ENCODE measurements around the gene MPHOSPH9. TPM values are rescaled to one million over a fixed set of nuclear protein-coding genes. Genes with fewer than 3 reads are reported as not detected.

The MPHOSPH9 gene
- total RNA-seq, 4 donors from 2014 or later = 14.2 to 25.3 (median 15.1) TPM

GRCh38 chr12:123143736-123144461 is 89.0 kb downstream of the MPHOSPH9 start:
- Histone ChIP-seq H3K9me3 (no peaks in the 10 kb centered on the region), H3K27me3 (no peaks in the 10 kb centered on the region), H3K4me3 (no peak overlapping the region), H3K4me1 (peaks cover 50 to 83% (median 65%) of the 10 kb centered on the region in 4 donors), H3K27ac (replicated peaks in 1 of 4) (peak overlapping the region; percentile 79 to 91 (median 88)), H3K36me3 (no peaks in the 10 kb centered on the region)
- no peak for DNase-seq (ENCODE audit: extremely low spot score)
- no peak for TF ChIP-seq EP300 (IDR thresholded peaks at IDR 0.05)
- no peak for TF ChIP-seq POLR2AphosphoS5 (IDR thresholded peaks at IDR 0.05)
- no peak for TF ChIP-seq CTCF (IDR thresholded peaks at IDR 0.05)
- no peak for TF ChIP-seq POLR2A (IDR thresholded peaks at IDR 0.05; ENCODE audit: low read depth)
- WGBS = 88% methylated on average over 4 of the region's 4 CpGs
- intact Hi-C loops (cut with DNase I) = no loop called here

GRCh38 chr12:123142921-123143735 is 89.8 kb downstream of the MPHOSPH9 start:
- Histone ChIP-seq H3K4me3 (no peak overlapping the region), H3K27me3 (no peaks in the 10 kb centered on the region), H3K27ac (replicated peaks in 1 of 4) (peak overlapping the region; percentile 79 to 91 (median 88)), H3K4me1 (peaks cover 44 to 77% (median 62%) of the 10 kb centered on the region in 4 donors), H3K36me3 (no peaks in the 10 kb centered on the region), H3K9me3 (no peaks in the 10 kb centered on the region)
- WGBS = 51% methylated on average over 10 of the region's 11 CpGs
- TF ChIP-seq EP300 (IDR thresholded peaks at IDR 0.05) (no peak), POLR2AphosphoS5 (IDR thresholded peaks at IDR 0.05) (peak; percentile 15 to 17)
- no peak for DNase-seq (ENCODE audit: extremely low spot score)
- intact Hi-C loops (cut with DNase I) = no loop called here

GRCh38 chr12:123142518-123142840 is 90.5 kb downstream of the MPHOSPH9 start:
- DNase-seq (ENCODE audit: extremely low spot score) = no peak
- Histone ChIP-seq H3K36me3 (no peaks in the 10 kb centered on the region), H3K4me1 (peaks cover 44 to 71% (median 59%) of the 10 kb centered on the region in 4 donors), H3K4me3 (no peak overlapping the region), H3K9me3 (no peaks in the 10 kb centered on the region), H3K27me3 (no peaks in the 10 kb centered on the region), H3K27ac (replicated peaks in 1 of 4) (peak overlapping the region; percentile 79 to 91 (median 88))
- TF ChIP-seq POLR2AphosphoS5 (IDR thresholded peaks at IDR 0.05) (no peak), EP300 (IDR thresholded peaks at IDR 0.05) (no peak), CTCF (IDR thresholded peaks at IDR 0.05) (no peak), POLR2A (IDR thresholded peaks at IDR 0.05; ENCODE audit: low read depth) (no peak)
- intact Hi-C loops (cut with DNase I) = no loop called here
- WGBS = 45% methylated on average over 5 of the region's 5 CpGs

GRCh38 chr12:123141615-123142517 is 91.1 kb downstream of the MPHOSPH9 start:
- Histone ChIP-seq H3K4me3 (peak overlapping the region in 1 of 4 donors; percentile 6), H3K27me3 (no peaks in the 10 kb centered on the region), H3K4me1 (peaks cover 44 to 69% (median 58%) of the 10 kb centered on the region in 4 donors), H3K27ac (replicated peaks in 1 of 4) (peak overlapping the region; percentile 79 to 91 (median 88)), H3K9me3 (no peaks in the 10 kb centered on the region), H3K36me3 (peaks cover 0 to 4% (median 0%) of the 10 kb centered on the region in 4 donors)
- intact Hi-C loops (cut with DNase I) = no loop called here
- DNase-seq (ENCODE audit: extremely low spot score) = no peak
- WGBS = 35% methylated on average over 15 of the region's 15 CpGs
- TF ChIP-seq POLR2A (IDR thresholded peaks at IDR 0.05; ENCODE audit: low read depth) = no peak
- TF ChIP-seq EP300 (IDR thresholded peaks at IDR 0.05) = peak; percentile 49
- TF ChIP-seq POLR2AphosphoS5 (IDR thresholded peaks at IDR 0.05) = peak; percentile 53 to 54
